Measurements from ENCODE around the gene TIMM44. TPM values are rescaled to one million over a fixed set of nuclear protein-coding genes. Genes with fewer than 3 reads are reported as not detected.

TIMM44 gene
- total and polyA plus RNA-seq, 10 of the 15 experiments (the other 5 are each of a cell fraction or from before 2014, with no cell fraction given) = 6.6 to 90.7 (median 57.6) TPM

GRCh38 chr19:7970716-7971448 lies 27.4 kb upstream of the TIMM44 start:
- in situ Hi-C loops (cut with MboI) (no loop called here), intact Hi-C loops (cut with micrococcal nuclease; ENCODE audit: unreplicated experiment) (no loop called here)
- Histone ChIP-seq H3K27ac (ENCODE audit: control insufficient read depth, insufficient read depth) (no peak overlapping the region), H3K36me3 (ENCODE audit: control insufficient read depth in 2 of 2, insufficient read depth in 2 of 2, low read length in 1 of 2) (peaks cover 36 to 45% of the 10 kb centered on the region in 2 experiments; a peak in 3 of 4 replicates), H3K4me3 (no peak overlapping the region), H3K4me1 (ENCODE audit: control insufficient read depth, insufficient read depth, low read length) (no peaks in the 10 kb centered on the region), H3K4me2 (ENCODE audit: control insufficient read depth, insufficient read depth) (no peak overlapping the region), H4K20me1 (ENCODE audit: control insufficient read depth, insufficient read depth) (no peaks in the 10 kb centered on the region), H3K9me3 (replicated peaks; ENCODE audit: control insufficient read depth, insufficient read depth, low read length) (no peaks in the 10 kb centered on the region), H3K9ac (ENCODE audit: control insufficient read depth, insufficient read depth, low read length) (no peak overlapping the region), H3K27me3 (replicated peaks in 1 of 2; ENCODE audit: control insufficient read depth in 2 of 2, insufficient read depth in 2 of 2, low read length in 1 of 2) (no peaks in the 10 kb centered on the region), H2AFZ (ENCODE audit: control insufficient read depth, low read depth, low read length) (no peak overlapping the region), H3K79me2 (ENCODE audit: control insufficient read depth, insufficient read depth, low read length) (no peaks in the 10 kb centered on the region)
- POLR2A ChIA-PET = no interaction called here
- no peak for FAIRE-seq
- ATAC-seq = peak; percentile 76
- TF ChIP-seq PML (IDR thresholded peaks at IDR 0.05; ENCODE audit: low read length) = no peak
- no peak for TF ChIP-seq MXI1 (IDR thresholded peaks at IDR 0.05; ENCODE audit: low read depth, low read length)
- peak; percentile 70 to 83 (median 73) for TF ChIP-seq CTCF (IDR thresholded peaks at IDR 0.05 in 2 of 3, conservative IDR thresholded peaks at IDR 0.05 in 1 of 3; ENCODE audit: control insufficient read depth in 2 of 3, extremely low read depth in 1 of 3, insufficient read depth in 1 of 3, low read depth in 3 of 3, low read length in 3 of 3)
- TF ChIP-seq SREBF2 (IDR thresholded peaks at IDR 0.05; ENCODE audit: low read length) = no peak
- peak; percentile 69 for TF ChIP-seq RAD21 (IDR thresholded peaks at IDR 0.05; ENCODE audit: insufficient read depth, low read depth, low read length)
- TF ChIP-seq HDAC6 (IDR thresholded peaks at IDR 0.05; ENCODE audit: unreplicated experiment) = no peak
- TF ChIP-seq ETV6 (conservative IDR thresholded peaks at IDR 0.05 in 1 of 2, IDR thresholded peaks at IDR 0.05 in 1 of 2; ENCODE audit: borderline replicate concordance in 1 of 2, low read depth in 1 of 2) = no peak
- 0 out of 2 replicates have a peak, but pooled peaks have one; percentile 22 for TF ChIP-seq SMARCA5 (IDR thresholded peaks at IDR 0.05)
- no peak for TF ChIP-seq USF2 (IDR thresholded peaks at IDR 0.05; ENCODE audit: borderline replicate concordance, low read depth, low read length)
- TF ChIP-seq MAX (IDR thresholded peaks at IDR 0.05; ENCODE audit: low read depth, low read length) = no peak
- no peak for TF ChIP-seq ESRRA (IDR thresholded peaks at IDR 0.05; ENCODE audit: low read length)
- no peak for TF ChIP-seq CBFB (IDR thresholded peaks at IDR 0.05; ENCODE audit: low read depth)
- TF ChIP-seq PAX8 (IDR thresholded peaks at IDR 0.05) = no peak
- TF ChIP-seq SUZ12 (IDR thresholded peaks at IDR 0.05; ENCODE audit: unreplicated experiment) = no peak
- TF ChIP-seq SMC3 (IDR thresholded peaks at IDR 0.05; ENCODE audit: borderline replicate concordance, low read length) = peak; percentile 53
- no peak for TF ChIP-seq HDAC2 (IDR thresholded peaks at IDR 0.05)
- no peak for TF ChIP-seq PKNOX1 (IDR thresholded peaks at IDR 0.05)
- no TSS peak for BruUV-seq (replicated peaks)
- RAD21 ChIA-PET (ENCODE audit: unreplicated experiment) = interaction anchor here (0.6 to 0.7 kb wide), 2 partner anchors 50 to 183 kb away, joined by 3 read pairs; no protein-coding TSS in a partner anchor
- DNase-seq (ENCODE audit: low read depth, low spot score) = no peak
- CTCF ChIA-PET = interaction anchor here (0.6 to 4.0 kb wide), 17 partner anchors 10 to 340 kb away, joined by 3 to 22 read pairs (median 3); partner anchors contain the start of gene TIMM44
- SMC1A ChIA-PET (ENCODE audit: uncharacterized antibody, unreplicated experiment) = interaction anchor here (1.2 kb wide), 2 partner anchors 31 to 35 kb away, joined by 3 to 4 read pairs; partner anchors contain the start of gene ELAVL1
- WGBS (ENCODE audit: insufficient coverage, insufficient replicate concordance, low lambda C conversion rate, missing lambda C conversion rate) = 61% methylated on average over 12 of the region's 12 CpGs

Measured in GM12878 (cell line).